Measurements from ENCODE around the gene PARP4. TPM values are rescaled to one million over a fixed set of nuclear protein-coding genes. Genes with fewer than 3 reads are reported as not detected.
"Not testable (repeated sequence)": the region's sequence is repeated elsewhere in the genome, so short reads cannot be mapped to it uniquely, and the experiment has no call there.

The PARP4 gene
- total and polyA plus RNA-seq, 12 donors = 19.8 to 92.2 (median 62.6) TPM

- no peak overlapping the region for H3K4me3 ChIP-seq
- peaks cover 8 to 34% of the 10 kb centered on the region in 2 donors for H3K4me1 ChIP-seq (replicated peaks in 1 of 2)
- H3K36me3 ChIP-seq (replicated peaks in 1 of 2) = peaks cover 0 to 19% of the 10 kb centered on the region in 2 donors
- no peaks in the 10 kb centered on the region for H3K27me3 ChIP-seq
- DNase-seq = peak in 3 of 7 donors; percentile 22 to 42 (median 36)
- peak overlapping the region in 1 of 5 donors; percentile 21 for H3K27ac ChIP-seq
- TF ChIP-seq, protein P1, sequence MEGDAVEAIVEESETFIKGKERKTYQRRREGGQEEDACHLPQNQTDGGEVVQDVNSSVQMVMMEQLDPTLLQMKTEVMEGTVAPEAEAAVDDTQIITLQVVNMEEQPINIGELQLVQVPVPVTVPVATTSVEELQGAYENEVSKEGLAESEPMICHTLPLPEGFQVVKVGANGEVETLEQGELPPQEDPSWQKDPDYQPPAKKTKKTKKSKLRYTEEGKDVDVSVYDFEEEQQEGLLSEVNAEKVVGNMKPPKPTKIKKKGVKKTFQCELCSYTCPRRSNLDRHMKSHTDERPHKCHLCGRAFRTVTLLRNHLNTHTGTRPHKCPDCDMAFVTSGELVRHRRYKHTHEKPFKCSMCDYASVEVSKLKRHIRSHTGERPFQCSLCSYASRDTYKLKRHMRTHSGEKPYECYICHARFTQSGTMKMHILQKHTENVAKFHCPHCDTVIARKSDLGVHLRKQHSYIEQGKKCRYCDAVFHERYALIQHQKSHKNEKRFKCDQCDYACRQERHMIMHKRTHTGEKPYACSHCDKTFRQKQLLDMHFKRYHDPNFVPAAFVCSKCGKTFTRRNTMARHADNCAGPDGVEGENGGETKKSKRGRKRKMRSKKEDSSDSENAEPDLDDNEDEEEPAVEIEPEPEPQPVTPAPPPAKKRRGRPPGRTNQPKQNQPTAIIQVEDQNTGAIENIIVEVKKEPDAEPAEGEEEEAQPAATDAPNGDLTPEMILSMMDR (IDR thresholded peaks at IDR 0.05) = no peak
- no peak for TF ChIP-seq POLR2A (IDR thresholded peaks at IDR 0.05)
- 24 to 26% (median 25%) methylated on average over 2 of the region's 2 CpGs for WGBS, 4 donors
- intact Hi-C loops (cut with DNase I) = no loop called here
- no peaks in the 10 kb centered on the region for H3K9me3 ChIP-seq (replicated peaks in 1 of 3)
Observed at GRCh38 chr13:24500977-24501376, 11.6 kb downstream of the PARP4 start.

GRCh38 chr13:24497742-24498141 lies 14.8 kb downstream of the PARP4 start:
- no peak for DNase-seq
- intact Hi-C loops (cut with DNase I) = no loop called here
- WGBS, 4 donors = 84 to 93% (median 89%) methylated on average over 1 of the region's 1 CpG

DNA sequence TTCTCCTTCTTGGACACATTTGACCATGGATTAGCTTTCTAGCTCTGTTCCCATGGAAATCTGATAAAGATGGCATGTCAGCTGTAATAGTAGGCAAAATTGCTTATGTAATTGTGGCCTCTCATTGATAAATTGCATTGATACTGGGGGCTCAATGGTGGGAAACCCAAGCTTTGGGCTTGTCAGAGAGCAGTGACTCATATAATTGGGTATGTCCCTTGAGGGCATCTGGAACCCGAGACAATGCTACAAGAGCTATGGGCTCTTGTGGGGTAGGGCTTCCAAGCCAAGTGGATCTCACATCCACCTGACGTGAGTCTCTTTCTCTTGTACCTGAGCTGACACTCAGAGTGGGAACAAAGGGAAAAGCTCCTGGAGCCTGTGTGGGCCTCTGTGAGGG lies 16.3 kb downstream of the PARP4 start:
- H3K27ac ChIP-seq; H3K27me3 ChIP-seq; intact Hi-C loops (cut with DNase I); H3K9me3 ChIP-seq (replicated peaks in 1 of 3); H3K4me3 ChIP-seq; DNase-seq: not testable (repeated sequence)
- H3K36me3 ChIP-seq (replicated peaks in 1 of 2) = peaks cover 0 to 58% of the 10 kb centered on the region in 2 donors
- WGBS, 4 donors = 69 to 100% (median 87%) methylated on average over 2 of the region's 2 CpGs; no CpG with 5 or more reads in 1 of the 4 donors
- H3K4me1 ChIP-seq (replicated peaks in 1 of 2) = peaks cover 0 to 11% of the 10 kb centered on the region in 2 donors

More at GRCh38 chr13:24497742-24498141, 14.8 kb downstream of the PARP4 start:
- H3K4me3 ChIP-seq = no peak overlapping the region
- no peak overlapping the region for H3K27ac ChIP-seq
- H3K4me1 ChIP-seq (replicated peaks in 1 of 2) = peaks cover 2 to 18% of the 10 kb centered on the region in 2 donors
- peaks cover 0 to 45% of the 10 kb centered on the region in 2 donors for H3K36me3 ChIP-seq (replicated peaks in 1 of 2)
- TF ChIP-seq POLR2A (IDR thresholded peaks at IDR 0.05) = no peak
- TF ChIP-seq, protein P1 (IDR thresholded peaks at IDR 0.05) = no peak
- no peaks in the 10 kb centered on the region for H3K27me3 ChIP-seq
- no peaks in the 10 kb centered on the region for H3K9me3 ChIP-seq (replicated peaks in 1 of 3)

DNA sequence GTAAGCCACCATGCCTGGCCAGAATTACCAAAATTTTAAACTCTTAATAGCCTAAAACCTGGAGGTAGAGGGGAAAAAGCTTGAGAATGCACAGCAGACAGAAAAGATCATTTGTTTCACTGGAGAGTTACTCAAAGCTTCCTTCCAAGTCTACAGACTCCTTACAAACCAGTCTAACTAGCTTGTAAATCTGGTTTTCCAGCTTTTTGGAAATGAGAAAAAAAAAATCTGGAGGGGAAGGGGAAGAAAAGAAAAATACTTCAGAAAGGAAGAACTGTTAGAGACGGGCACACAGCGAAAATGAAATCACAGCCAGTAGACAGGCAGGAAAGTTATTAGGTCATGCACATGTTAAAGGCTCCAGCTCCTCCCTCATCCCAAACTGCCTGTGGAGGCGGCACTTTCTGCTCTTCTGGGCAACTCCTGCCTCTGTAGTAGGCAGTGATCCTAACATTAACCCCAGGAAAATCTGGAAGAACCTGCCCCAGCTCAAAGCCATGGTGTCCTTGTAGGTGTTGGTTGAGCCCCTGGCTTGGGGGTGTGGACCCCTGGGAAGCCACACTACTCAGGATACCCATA lies 17.3 kb downstream of the PARP4 start:
- H3K27me3 ChIP-seq = no peaks in the 10 kb centered on the region
- H3K27ac ChIP-seq = no peak overlapping the region
- DNase-seq = no peak
- H3K4me3 ChIP-seq = no peak overlapping the region
- 82 to 98% (median 96%) methylated on average over 3 of the region's 3 CpGs for WGBS, 4 donors
- intact Hi-C loops (cut with DNase I) = no loop called here
- no peaks in the 10 kb centered on the region for H3K9me3 ChIP-seq (replicated peaks in 1 of 3)
- TF ChIP-seq POLR2A (IDR thresholded peaks at IDR 0.05) = no peak
- TF ChIP-seq, protein P1 (IDR thresholded peaks at IDR 0.05) = no peak
- H3K4me1 ChIP-seq (replicated peaks in 1 of 2) = no peaks in the 10 kb centered on the region
- peaks cover 0 to 64% of the 10 kb centered on the region in 2 donors for H3K36me3 ChIP-seq (replicated peaks in 1 of 2)

GRCh38 chr13:24493356-24493755 lies 19.2 kb downstream of the PARP4 start:
- 93 to 97% (median 95%) methylated on average over 6 of the region's 6 CpGs for WGBS, 4 donors

More at GRCh38 chr13:24493356-24493755, 19.2 kb downstream of the PARP4 start:
- Histone ChIP-seq H3K27ac (no peak overlapping the region), H3K27me3 (no peaks in the 10 kb centered on the region), H3K4me3 (no peak overlapping the region), H3K36me3 (replicated peaks in 1 of 2) (peaks cover 0 to 81% of the 10 kb centered on the region in 2 donors), H3K4me1 (replicated peaks in 1 of 2) (no peaks in the 10 kb centered on the region), H3K9me3 (replicated peaks in 1 of 3) (no peaks in the 10 kb centered on the region)
- no peak for DNase-seq
- TF ChIP-seq POLR2A (IDR thresholded peaks at IDR 0.05) = no peak
- TF ChIP-seq, protein P1 (IDR thresholded peaks at IDR 0.05) = no peak
- intact Hi-C loops (cut with DNase I) = no loop called here

Measured in adrenal gland (tissue), 12 donors.